Kidney glomerular epithelial cell (primary cell): ENCODE results near the gene SRC.
"Not testable (repeated sequence)": the region's sequence is repeated elsewhere in the genome, so short reads cannot be mapped to it uniquely, and the experiment has no call there.

Experiments used
- DNase-seq: peaks from one replicate; lab custom pipeline; 2025; lab: John Stamatoyannopoulos, UW

SRC gene

DNA sequence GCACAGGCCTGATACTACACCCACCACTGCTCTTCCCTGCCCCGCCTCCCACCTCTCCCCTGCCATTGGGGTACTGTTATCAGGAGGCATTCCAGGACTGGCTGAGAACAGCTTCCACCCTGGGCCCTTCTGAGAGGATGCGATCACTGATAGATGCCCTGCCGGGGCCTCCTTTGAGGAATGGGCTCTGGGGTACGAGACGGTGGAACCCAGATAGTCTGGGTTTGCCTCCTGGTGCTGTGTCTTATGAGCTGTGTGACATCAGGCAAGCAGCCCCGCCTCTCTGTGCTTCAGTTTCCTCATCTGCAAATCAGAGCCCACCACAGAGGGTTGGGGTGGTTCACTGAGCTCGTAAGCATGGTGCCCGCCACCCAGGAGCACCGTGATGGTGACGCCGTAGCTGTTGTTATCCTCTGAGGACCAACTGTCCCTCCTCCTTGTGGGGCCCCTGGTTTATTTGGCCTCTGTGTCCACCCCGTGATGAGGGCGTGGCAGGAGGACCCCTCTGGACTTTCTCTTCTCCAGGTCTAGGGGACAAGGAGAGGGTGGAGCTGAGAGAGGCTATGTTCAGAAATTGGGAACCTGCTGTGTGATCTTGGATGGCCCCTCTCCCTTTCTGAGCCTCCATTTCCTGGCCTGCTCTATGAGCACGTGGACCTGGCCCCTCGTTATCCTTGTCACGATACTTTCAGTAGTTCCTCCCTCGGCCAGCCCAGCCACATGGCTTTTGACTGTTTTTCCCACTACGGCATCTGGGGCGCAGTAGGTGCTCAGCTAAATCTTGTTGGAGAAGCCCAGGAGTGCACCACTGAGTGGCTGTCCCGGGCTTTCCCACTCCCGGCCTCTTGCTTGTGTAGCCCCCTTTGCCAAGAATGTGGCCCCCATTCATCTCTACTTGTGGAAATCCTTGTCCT lies 18.3 kb downstream of the SRC start:
- no peak for DNase-seq

- DNase-seq = no peak
Observed at GRCh38 chr20:37364927-37365272, 19.0 kb downstream of the SRC start.

GRCh38 chr20:37365760-37366638 lies 20.1 kb downstream of the SRC start:
- no peak for DNase-seq

GRCh38 chr20:37366743-37367142 lies 20.8 kb downstream of the SRC start:
- DNase-seq = no peak

- no peak for DNase-seq
Observed at GRCh38 chr20:37369846-37370245, 23.9 kb downstream of the SRC start.

GRCh38 chr20:37371845-37372244 lies 25.9 kb downstream of the SRC start:
- DNase-seq = not testable (repeated sequence)

- DNase-seq = no peak
Observed at GRCh38 chr20:37372441-37372840, 26.5 kb downstream of the SRC start.

- DNase-seq = no peak
Observed at GRCh38 chr20:37373020-37373598, 27.2 kb downstream of the SRC start.

DNA sequence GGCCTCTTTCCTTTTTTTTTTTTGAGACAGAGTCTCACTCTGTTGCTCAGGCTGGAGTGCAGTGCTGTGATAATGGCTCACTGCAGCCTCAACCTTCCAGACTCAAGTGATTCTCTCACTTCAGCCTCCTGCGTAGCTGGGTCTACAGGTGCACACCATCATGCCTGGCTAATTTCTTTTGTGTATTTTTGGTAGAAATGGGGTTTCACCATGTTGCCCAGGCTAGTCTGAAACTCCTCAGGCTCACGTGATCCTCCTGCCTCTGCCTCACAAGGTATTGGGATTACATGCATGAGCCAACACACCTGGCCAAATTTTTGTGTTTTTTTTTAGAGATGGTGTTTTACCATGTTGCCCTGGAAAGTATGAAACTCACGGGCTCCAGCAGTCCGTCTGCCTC lies 29.3 kb downstream of the SRC start:
- no peak for DNase-seq

GRCh38 chr20:37376324-37376723 lies 30.4 kb downstream of the SRC start:
- no peak for DNase-seq

DNA sequence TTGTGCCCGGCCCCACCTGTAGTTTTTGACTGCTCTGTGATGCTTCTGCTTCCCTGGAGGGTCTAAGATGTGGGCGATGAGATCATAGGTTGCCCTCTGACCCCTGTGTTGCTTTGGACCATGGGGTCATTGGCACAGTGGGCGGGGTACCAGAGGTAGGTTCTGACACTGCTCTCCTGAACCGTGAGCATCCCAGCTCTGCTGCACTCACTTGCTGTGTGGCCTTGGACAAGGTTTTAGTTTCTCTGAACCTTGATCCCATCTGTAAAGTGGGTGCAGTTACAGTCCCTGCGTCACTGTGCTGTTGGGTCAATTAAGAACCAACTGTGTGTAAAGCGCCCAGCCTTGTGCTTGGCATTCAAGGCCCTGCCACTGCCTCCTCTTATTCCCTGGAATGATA lies 30.9 kb downstream of the SRC start:
- no peak for DNase-seq

DNA sequence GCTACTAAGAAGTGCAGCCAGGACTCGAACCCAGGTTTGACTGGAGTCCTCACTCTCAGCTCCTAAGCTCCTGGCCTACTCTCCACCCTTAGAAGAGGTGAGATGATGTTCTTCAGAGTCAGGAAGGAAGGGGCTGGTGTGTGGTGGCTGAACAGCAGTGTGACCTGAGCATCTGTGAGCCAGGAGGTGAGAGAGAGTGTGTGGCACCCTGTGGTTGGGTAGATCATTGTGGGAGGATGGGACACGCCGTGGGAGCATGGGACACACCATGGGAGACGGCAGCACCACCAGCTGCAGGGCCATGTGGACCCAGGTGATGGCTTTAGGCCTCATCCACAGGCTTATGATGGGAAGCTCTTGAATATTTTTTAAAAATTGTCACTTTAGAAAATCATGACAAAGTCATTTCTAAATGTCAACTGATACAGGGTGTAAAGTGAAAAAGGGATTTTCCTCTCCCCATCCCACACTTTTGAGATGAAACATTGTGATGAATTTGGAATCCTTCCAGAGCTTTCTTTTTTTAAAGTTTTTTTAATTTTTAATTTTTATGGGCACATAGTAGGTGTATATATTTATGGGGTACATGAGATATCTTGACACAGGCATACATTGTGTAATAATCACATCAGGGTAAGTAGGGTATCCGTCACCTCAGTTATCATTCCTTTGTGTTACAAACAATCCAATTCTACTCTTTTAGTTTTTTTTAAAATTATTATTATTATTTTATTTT lies 31.6 kb downstream of the SRC start:
- DNase-seq = no peak

GRCh38 chr20:37378420-37378784 lies 32.5 kb downstream of the SRC start:
- no peak for DNase-seq

DNA sequence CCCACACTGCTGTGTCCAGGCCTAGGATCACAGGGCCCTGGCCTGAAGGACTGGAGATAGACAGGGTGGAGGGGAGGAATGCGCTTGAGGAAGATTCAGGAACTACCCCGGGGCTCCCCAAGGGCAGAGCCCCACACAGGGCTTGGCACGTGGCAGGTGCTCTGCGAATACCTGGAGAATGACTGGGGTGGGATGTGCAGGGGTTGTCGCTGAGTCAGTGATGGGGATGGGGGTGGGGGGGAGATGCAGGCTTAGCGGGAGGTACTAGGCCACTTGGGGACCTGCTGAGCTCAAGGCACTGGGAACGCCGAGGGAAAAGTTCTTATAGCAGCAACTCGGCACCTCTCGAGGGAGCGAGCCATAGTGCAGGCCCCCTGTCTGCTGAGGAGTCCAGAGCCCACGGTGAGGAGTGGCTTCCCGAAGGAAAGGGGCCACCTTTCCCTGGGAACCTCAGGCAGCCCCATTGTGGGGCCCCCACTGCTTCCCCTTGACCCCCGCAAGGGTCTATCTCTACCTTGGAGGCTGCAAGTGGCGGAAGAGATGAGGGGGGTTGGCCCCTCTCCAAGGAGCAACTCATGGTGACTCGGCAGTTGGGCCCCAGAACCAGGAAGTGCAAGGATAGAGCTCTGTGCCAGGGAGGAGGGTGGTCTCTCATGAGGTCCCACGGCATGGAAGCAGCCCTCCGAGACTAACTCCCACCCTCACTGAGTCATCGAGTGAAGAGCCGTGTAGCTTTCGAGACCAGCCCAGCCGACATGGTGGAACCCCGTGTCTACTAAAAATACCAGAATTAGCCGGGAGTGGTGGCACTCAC lies 33.1 kb downstream of the SRC start:
- DNase-seq = no peak

DNA sequence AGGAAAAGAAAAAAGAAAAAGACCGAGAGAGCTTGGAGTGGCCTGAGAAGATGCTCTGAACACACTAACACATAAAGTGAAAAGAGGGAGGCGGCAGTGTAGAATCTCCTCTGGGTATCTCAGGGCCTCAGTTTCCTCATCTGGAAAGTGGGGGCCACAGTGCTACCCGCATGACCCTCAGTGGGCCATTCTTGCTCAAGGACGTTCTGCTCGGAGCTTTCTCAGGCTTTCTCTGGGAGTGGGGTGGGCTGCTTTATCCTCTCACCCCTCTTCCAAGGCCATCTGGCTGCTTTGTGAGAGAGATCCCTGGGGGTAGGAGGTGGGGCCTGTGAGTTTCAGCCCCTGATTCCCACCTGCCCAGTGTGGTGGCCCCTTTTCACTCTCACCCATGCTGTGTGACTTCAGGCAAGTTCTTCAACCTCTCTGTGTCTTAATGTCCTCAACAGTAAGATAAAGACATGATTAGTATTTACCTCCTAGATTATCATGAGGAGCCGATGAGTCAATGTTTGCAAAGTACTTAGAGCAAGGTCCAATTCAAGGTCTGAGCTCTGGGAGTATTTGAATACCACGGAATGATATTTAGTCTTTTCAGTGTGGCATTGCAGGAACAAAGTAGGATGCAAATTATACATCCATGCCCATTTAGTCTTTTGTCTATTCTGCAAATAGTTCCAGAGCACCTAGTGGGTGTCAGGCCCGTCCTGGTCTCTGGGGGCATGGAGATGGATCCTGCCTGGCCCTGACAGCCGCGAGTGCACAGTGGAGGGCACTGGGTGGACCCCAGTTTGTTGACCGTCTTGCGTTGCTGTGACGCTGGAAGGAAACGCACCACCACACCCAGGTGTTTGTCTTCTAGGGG lies 34.3 kb downstream of the SRC start:
- no peak for DNase-seq

GRCh38 chr20:37380864-37381579 lies 35.1 kb downstream of the SRC start:
- DNase-seq = no peak

DNA sequence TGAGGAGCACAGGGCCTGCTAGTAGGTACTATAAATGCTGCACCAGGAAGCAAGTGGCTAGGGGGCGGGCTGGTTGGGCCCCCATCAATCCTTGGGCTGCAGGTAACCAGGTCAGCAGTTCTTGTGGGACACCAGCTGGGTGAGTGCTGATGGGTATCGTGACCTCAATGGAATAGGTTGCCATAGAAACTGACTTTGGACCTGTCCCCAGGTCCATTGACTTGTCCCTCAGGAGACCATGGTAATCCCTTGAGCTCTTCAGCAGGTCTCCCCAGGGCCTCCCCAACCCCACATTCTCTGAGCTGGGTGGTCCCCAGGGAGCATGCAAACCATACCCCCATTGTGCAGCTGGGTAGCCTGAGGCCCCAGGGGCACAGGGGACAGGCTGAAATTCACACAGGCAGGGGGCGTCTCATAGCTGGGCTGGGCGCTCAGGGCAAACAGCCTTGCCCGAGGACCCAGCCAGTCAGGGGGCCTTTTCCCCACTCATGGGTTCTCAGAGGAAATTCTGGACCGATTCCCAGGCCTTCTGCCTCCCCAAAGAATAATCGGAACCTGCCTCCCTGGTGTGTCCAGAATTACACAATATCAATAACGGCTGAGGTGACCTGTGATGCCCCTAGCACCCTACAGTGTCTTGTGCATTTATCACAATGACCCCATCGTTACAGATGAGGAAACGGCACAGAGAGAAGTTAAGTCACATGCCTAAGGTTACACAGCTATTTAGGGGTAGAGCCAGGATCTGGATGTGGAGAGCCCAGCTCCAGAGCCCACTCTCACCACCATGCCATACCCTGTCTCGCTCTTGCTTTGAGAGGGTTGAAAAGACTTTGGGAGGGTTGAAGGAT lies 35.9 kb downstream of the SRC start:
- DNase-seq = no peak

GRCh38 chr20:37382482-37383120 lies 36.7 kb downstream of the SRC start:
- DNase-seq = no peak
